Neural progenitor cell (in vitro differentiated cells): ENCODE measurements around the gene TRMT1.

Source experiments
- EZH2 ChIP-seq: fragments of 200-600 bp; sonication (generic); IDR thresholded peaks from 2 replicates; pipeline ENCODE4 v1.6.1; 2017; ENCODE audit warnings: antibody characterized with exemption, mild to moderate bottlenecking, moderate library complexity
- TF ChIP-seq, protein P1 (sequence below): fragments of 200-600 bp; sonication (generic); IDR thresholded peaks from 2 replicates; pipeline ENCODE4 v1.5.1; 2017; ENCODE audit warnings: antibody characterized with exemption, mild to moderate bottlenecking

DNA sequence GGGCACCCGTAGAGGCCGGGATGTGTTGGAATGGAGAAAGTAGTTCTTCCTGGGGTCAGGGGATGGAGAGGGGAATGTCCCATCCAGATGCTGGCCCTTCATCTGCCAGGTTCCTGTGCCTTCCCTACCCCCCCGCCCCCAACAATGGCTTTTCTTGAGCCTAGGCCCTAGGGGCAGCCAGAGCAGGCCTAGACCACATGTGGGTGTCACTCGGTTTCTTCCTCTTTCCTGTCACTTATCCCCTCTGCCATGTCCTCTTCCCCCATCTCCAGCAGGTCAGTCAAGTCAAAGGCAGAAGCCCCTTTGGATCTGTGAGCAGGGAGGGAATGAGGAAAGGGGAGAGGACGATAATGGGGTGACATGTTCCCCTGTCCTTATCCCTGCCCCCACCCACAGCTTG lies 50.3 kb downstream of the TRMT1 start:
- TF ChIP-seq EZH2, result no peak
- TF ChIP-seq, protein P1, sequence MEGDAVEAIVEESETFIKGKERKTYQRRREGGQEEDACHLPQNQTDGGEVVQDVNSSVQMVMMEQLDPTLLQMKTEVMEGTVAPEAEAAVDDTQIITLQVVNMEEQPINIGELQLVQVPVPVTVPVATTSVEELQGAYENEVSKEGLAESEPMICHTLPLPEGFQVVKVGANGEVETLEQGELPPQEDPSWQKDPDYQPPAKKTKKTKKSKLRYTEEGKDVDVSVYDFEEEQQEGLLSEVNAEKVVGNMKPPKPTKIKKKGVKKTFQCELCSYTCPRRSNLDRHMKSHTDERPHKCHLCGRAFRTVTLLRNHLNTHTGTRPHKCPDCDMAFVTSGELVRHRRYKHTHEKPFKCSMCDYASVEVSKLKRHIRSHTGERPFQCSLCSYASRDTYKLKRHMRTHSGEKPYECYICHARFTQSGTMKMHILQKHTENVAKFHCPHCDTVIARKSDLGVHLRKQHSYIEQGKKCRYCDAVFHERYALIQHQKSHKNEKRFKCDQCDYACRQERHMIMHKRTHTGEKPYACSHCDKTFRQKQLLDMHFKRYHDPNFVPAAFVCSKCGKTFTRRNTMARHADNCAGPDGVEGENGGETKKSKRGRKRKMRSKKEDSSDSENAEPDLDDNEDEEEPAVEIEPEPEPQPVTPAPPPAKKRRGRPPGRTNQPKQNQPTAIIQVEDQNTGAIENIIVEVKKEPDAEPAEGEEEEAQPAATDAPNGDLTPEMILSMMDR, result no peak
